Measurements from ENCODE around the gene NEU2.

- TF ChIP-seq YY1 (tag by site-specific recombination; IDR thresholded peaks at IDR 0.05) = no peak
- TF ChIP-seq ZNF692 (tag by site-specific recombination; IDR thresholded peaks at IDR 0.05) = no peak
- TF ChIP-seq ZBTB8A (tag by site-specific recombination; IDR thresholded peaks at IDR 0.05) = no peak
- no peak for TF ChIP-seq ZIC2 (tag by site-specific recombination; IDR thresholded peaks at IDR 0.05)
- TF ChIP-seq ELK4 (IDR thresholded peaks at IDR 0.05; ENCODE audit: borderline replicate concordance, low read depth, low read length) = no peak
- TF ChIP-seq ZNF138 (tag by site-specific recombination; IDR thresholded peaks at IDR 0.05; ENCODE audit: borderline replicate concordance) = no peak
- no peak for TF ChIP-seq ZNF112 (tag by site-specific recombination; IDR thresholded peaks at IDR 0.05)
Measured at GRCh38 chr2:233023007-233023760, 9.3 kb upstream of the NEU2 start.
